Neural crest cell (in vitro differentiated cells): Measurements from ENCODE around the gene ZCCHC3. TPM values are rescaled to one million over a fixed set of nuclear protein-coding genes. Genes with fewer than 3 reads are reported as not detected.

Experiments used
- DNase-seq: peaks from one replicate; pipeline ENCODE4 v3.0.0; 2021; ENCODE audit warnings: low read depth, mixed read lengths, low spot score
- H3K27ac Mint-ChIP-seq: one replicate; pipeline ENCODE4 v1.8.0; 2021; ENCODE audit warnings: mild to moderate bottlenecking, mixed read lengths; ENCODE audit not compliant: unreplicated experiment
- H3K27me3 Mint-ChIP-seq: 2 replicates; pipeline ENCODE4 v1.8.0; 2021; ENCODE audit warnings: low read depth, mild to moderate bottlenecking, mixed read lengths
- H3K36me3 Mint-ChIP-seq: 2 replicates; pipeline ENCODE4 v1.8.0; 2021; ENCODE audit warnings: low read depth, mild to moderate bottlenecking, mixed read lengths
- H3K4me1 Mint-ChIP-seq: 2 replicates; pipeline ENCODE4 v1.8.0; 2021; ENCODE audit warnings: mixed read lengths
- H3K4me3 Mint-ChIP-seq: one replicate; pipeline ENCODE4 v1.8.0; 2021; ENCODE audit warnings: mild to moderate bottlenecking, mixed read lengths
- H3K9me3 Mint-ChIP-seq: 2 replicates; pipeline ENCODE4 v1.8.0; 2021; ENCODE audit warnings: mixed read lengths
- total RNA-seq: library from RNA; stranded (reverse); gene quantifications from 2 replicates; pipeline ENCODE4 v1.2.1, GENCODE V29; 2021
- TF ChIP-seq, protein P1 (sequence below): fragments of 200-600 bp; sonication (generic); conservative IDR thresholded peaks from 2 replicates; pipeline ENCODE4 v1.5.0; 2021; ENCODE audit warnings: antibody characterized with exemption, mild to moderate bottlenecking

The ZCCHC3 gene
- total RNA-seq, 1 donor from 2014 or later, result 59.2 TPM

DNA sequence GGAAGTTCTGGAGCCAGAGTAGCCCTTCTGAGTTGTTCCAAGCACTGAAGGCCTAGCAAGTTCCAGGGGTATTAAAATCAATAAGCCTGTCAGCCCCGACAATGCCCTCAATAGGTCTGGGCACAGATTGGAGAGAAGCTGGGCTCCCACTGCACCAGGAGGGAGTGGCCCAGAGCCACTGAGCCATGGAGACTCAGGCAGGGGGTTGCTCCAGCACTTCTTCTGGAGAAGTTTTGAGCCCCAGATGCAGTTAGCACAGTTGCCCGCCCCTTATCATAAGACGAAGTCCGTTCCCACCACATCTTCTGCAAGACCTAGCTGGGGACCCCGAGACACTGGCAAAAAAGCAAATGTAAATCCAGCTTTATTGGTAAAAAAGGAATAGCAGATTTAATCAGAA lies 26.9 kb upstream of the ZCCHC3 start:
- no peak overlapping the region for H3K4me3 Mint-ChIP-seq
- TF ChIP-seq, protein P1, sequence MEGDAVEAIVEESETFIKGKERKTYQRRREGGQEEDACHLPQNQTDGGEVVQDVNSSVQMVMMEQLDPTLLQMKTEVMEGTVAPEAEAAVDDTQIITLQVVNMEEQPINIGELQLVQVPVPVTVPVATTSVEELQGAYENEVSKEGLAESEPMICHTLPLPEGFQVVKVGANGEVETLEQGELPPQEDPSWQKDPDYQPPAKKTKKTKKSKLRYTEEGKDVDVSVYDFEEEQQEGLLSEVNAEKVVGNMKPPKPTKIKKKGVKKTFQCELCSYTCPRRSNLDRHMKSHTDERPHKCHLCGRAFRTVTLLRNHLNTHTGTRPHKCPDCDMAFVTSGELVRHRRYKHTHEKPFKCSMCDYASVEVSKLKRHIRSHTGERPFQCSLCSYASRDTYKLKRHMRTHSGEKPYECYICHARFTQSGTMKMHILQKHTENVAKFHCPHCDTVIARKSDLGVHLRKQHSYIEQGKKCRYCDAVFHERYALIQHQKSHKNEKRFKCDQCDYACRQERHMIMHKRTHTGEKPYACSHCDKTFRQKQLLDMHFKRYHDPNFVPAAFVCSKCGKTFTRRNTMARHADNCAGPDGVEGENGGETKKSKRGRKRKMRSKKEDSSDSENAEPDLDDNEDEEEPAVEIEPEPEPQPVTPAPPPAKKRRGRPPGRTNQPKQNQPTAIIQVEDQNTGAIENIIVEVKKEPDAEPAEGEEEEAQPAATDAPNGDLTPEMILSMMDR, result no peak
- H3K27ac Mint-ChIP-seq, result no peak overlapping the region
- peaks cover 14% of the 10 kb centered on the region for H3K27me3 Mint-ChIP-seq
- no peaks in the 10 kb centered on the region for H3K9me3 Mint-ChIP-seq
- peaks cover 11% of the 10 kb centered on the region for H3K4me1 Mint-ChIP-seq
- DNase-seq, result no peak
- peaks cover 5% of the 10 kb centered on the region for H3K36me3 Mint-ChIP-seq

DNA sequence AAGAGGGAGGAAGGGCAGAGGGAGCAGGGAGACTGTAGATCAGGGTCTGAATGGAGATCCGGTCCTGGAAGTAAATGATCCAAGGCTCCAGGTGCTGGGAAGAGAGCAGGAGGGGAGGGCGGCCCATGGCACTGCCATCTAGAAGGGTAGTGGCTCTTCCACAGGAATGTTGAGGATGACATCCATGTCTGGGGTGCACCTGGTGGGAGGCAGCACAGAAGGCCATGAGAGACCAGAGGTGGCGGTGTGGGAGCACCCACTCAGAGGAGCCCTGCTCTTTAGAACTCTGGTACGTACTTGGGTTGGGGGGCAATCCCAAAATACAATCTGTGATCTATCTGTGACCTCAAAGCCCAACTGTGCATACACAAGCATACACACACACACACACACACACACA lies 26.3 kb upstream of the ZCCHC3 start:
- TF ChIP-seq, protein P1, result no peak
- no peak for DNase-seq
- Mint-ChIP-seq H3K36me3 (peaks cover 8% of the 10 kb centered on the region), H3K4me3 (no peak overlapping the region), H3K4me1 (peaks cover 11% of the 10 kb centered on the region), H3K27me3 (peaks cover 11% of the 10 kb centered on the region), H3K9me3 (no peaks in the 10 kb centered on the region), H3K27ac (no peak overlapping the region)

DNA sequence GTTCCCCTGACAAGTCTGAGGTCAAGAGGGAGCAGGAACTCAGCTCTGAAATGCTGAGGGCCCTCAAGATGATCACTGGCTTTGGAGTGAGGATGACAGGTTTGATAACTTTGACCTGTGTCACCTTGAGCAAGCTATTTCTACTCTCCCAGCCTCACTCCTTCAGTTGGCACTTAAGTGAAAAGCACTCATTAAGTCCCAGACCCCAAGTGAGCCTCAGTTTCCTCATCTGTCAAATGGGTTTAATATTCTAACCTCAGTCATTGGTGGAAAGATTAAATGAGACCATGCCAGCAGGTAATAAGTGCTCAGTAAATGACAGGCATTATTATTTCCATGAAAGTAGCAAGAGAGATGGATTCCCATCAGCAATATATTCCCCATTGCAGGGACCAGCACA lies 25.8 kb upstream of the ZCCHC3 start:
- Mint-ChIP-seq H3K36me3 (peaks cover 12% of the 10 kb centered on the region), H3K4me3 (no peak overlapping the region), H3K27me3 (peaks cover 7% of the 10 kb centered on the region), H3K27ac (no peak overlapping the region), H3K9me3 (no peaks in the 10 kb centered on the region), H3K4me1 (peaks cover 8% of the 10 kb centered on the region)
- DNase-seq, result no peak
- TF ChIP-seq, protein P1, result no peak

DNA sequence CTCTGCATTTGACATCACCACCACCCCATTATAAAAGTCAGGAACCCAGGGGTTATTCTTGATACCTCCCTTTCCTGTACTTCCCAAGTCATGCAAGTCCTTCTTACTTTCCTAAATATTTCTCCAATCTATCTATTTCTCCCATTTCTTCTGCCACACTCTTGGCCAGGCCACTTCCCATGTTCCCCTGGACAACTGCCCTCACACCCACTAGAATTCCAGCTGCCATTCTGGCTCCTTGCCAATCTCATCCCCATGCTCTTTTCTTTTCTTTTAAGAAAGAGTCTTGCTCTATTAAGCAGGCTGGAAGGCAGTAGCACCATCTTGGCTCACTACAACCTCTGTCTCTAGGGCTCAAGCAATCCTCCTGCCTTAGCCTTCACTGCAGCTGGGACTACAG lies 24.7 kb upstream of the ZCCHC3 start:
- Mint-ChIP-seq H3K4me1 (no peaks in the 10 kb centered on the region), H3K36me3 (peaks cover 17% of the 10 kb centered on the region), H3K9me3 (no peaks in the 10 kb centered on the region), H3K4me3 (no peak overlapping the region), H3K27me3 (no peaks in the 10 kb centered on the region), H3K27ac (no peak overlapping the region)
- DNase-seq, result no peak
- TF ChIP-seq, protein P1, result no peak

DNA sequence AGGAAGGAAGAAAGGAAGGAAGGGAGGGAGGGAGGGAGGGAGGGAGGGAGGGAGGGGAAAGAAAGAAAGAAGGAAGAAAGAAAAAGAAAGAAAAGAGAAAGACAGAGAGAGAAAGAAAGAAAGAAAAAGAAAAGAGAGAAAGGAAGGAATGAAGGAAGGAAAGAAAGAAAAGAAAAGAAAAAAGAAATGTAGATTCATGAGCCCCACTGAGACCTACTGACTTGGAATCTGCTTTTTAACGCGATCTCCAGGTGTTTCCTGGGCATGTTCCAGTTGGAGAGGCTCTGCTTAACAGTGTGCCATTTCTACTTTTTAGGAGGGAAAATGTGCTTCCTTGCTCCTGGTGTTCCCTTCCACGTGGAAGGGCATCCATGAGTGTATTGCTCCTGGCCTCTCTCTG lies 23.5 kb upstream of the ZCCHC3 start:
- TF ChIP-seq, protein P1, result no peak
- H3K27me3 Mint-ChIP-seq, result no peaks in the 10 kb centered on the region
- H3K27ac Mint-ChIP-seq, result no peak overlapping the region
- H3K9me3 Mint-ChIP-seq, result no peaks in the 10 kb centered on the region
- no peak overlapping the region for H3K4me3 Mint-ChIP-seq
- H3K36me3 Mint-ChIP-seq, result peaks cover 24% of the 10 kb centered on the region
- H3K4me1 Mint-ChIP-seq, result no peaks in the 10 kb centered on the region
- no peak for DNase-seq

DNA sequence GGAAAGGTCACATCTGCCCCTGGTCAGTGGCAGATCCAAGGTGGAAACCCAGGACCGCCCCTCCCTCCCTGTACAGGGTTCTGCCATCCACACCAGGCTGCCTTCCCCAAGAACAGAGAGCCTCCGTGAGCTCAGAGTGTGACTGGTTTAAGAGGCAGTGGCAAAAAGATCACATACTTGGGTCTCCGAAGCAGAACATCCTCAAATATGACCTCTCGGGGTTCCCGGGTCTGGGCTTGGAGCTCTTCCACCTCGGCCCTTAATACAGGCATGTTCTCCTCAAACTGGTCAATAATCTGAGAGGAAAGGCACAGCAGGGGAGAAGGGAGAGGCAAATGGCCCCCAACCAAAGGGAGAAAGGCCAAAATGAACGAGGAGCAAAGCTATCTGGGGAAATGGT lies 21.6 kb upstream of the ZCCHC3 start:
- Mint-ChIP-seq H3K27ac (no peak overlapping the region), H3K4me1 (no peaks in the 10 kb centered on the region), H3K9me3 (no peaks in the 10 kb centered on the region), H3K27me3 (no peaks in the 10 kb centered on the region), H3K36me3 (peaks cover 27% of the 10 kb centered on the region), H3K4me3 (no peak overlapping the region)
- DNase-seq, result no peak
- TF ChIP-seq, protein P1, result no peak
